GM21423 (cell line): Measurements from ENCODE around the gene TMPRSS6.
A peak's percentile ranks its signal among the peaks of the same experiment; 100 is the strongest.

Source experiments
- ATAC-seq: cut with Tn5 transposase; IDR thresholded peaks from one replicate; pipeline ENCODE4 v1.9.1; 2021; ENCODE audit warnings: mild to moderate bottlenecking, moderate library complexity; ENCODE audit not compliant: unreplicated experiment

Gene TMPRSS6

DNA sequence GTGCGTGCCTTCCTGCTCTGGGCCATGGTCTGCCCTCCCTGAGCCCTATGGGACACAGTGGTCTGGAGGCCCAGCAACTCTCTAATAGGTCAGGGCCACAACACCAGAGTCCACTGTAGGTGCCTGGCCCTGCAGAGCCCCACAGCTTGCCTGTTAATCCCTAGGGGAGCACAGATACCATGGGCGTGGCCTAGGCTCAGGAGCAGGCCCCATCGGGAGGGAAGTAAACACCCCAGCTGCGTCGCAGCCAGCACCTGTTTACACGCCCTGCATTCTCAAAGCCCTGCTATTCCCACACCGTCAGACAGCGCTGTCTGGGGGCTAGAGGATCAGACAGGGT is 55.5 kb downstream of the TMPRSS6 start:
- no peak for ATAC-seq

DNA sequence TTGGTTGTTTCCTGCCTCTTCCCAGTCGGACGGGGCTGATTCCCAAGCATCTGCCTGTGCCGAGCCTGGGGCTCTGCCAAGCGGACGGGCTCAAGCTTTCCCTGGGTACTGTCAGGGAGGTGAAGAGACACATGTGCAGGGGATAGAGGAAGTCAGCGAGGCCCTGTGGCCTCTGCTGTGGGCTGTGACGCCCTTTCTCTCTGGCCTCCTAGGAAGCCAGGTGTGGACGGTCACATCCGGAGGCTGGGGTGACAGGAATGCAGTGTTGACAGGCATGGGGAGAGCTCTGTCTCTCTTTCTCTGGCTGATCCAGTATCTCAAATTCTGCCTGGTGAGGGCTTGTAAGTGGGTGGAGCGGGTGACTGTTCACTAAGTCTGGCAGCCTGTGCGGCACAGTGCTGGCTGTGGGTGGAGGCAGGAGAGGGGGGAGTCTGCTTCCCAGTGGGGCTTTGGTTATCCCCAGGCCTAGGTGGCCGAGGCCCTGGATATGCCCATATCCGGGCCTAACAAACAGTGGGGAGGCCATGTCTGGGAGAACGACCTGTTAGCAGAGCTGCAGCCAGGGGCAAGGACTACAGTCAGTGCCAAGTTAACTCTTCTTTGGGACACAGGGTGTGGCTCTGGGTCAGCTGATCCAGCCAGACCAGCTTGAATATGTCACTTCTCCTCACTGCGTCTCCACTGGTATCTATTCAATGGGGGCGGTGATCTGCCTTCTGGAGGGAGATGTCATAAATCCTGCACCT is 56.0 kb downstream of the TMPRSS6 start:
- no peak for ATAC-seq

DNA sequence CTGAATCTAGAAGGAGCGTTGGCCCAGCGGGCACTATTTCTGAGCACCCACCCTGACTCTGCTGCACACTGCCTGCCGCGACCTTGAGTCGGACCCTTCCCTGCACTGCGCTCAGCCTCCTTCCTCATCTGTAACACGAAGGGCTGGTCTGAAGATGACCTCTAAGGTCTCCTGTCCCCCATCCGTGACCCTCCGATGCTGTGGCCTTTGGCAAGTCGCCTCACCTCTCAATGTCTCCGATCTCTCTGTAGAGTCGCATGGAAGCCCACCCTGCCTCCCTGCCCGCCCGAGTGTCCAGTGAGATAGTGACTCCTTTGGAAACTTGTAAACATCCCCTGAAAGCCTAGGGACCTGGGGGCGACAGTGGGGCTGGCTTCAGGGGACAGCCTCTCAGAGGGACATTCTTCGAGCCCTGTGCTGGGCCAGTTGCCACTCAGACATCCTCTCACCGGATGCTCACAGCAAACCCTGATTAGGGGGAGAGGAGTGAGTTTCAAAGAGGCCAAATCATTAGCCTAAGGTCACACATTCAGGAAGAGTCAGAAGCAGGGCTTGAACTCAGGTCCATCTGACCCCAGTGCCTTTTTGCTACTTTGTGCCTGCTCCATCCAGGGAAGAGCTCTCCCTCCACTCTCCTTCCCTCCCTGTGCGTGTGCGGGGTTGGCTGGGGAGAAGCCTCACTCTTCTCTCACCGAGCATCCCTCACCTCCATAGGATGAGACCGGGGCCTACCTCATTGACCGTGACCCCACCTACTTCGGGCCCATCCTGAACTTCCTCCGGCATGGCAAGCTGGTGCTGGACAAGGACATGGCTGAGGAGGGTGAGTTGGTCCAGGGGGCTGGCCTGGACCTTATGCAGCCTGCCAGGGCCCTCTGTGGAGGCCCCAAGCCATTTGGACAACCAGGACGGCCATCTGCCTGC is 56.9 kb downstream of the TMPRSS6 start:
- no peak for ATAC-seq

DNA sequence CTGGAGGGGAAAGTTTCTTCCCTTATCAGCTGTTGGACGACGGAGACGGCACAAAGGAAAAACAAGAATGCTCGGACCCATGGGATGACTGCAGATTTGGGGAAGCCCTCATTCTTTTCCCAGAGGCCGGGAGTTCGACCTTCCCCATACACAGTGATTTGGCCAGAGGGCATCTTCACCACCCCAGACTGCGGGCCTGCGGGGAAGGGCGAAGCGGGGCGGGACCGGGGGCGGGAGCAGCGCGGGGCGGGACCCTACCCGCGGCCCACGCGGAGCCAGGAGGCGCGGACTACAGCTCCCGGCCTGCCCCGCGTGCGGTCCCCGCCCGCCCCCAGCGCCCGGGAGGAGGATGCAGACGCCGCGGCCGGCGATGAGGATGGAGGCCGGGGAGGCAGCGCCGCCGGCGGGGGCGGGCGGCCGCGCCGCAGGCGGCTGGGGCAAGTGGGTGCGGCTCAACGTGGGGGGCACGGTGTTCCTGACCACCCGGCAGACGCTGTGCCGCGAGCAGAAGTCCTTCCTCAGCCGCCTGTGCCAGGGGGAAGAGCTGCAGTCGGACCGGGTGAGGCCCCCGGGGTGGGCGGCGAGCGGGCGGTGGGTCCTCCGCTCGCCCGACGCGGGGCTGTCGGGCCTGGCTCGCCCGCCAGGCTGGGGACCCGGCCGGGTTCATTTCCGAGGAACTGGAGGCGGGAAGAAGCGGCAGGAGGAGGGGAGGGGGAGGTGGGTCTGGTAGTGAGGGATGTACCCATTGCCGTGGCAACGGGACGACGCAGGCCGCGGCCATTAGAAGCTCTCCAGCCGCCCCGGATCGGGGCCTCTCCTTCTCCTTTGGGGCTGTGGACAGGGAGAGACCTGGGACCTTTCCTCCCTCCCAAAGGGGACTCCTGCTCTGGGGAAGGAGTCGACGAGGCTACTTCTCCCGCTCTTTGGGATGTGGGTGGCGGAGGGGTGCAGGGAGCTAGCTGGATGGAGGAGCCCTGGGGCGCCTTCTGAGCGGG is 57.8 kb downstream of the TMPRSS6 start, which contains the start of gene KCTD17:
TSS of gene KCTD17 (plus strand) at position 352 of the 995 bp plus-strand sequence. CDS start at position 371, 19 bp downstream.
- ATAC-seq, result peak; percentile 77

DNA sequence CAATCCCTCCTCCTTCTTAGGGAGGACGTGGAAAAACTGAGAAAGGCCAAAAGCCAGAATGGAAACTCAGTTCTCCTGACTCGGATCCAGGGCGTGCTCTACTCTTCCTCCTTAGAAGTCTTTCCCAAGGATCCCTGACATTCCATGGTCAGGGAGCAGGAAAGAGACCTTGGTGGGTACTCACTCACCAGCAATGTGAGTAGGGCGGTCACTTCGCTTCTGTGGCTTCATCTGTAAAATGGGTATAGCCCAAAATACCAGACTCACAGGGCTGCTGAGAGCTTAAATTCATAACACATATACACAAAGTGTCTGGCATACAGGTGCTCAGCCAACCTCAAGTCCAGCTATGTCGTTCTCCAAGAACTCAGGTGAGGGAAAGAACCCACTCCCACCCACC is 58.6 kb downstream of the TMPRSS6 start:
- no peak for ATAC-seq

DNA sequence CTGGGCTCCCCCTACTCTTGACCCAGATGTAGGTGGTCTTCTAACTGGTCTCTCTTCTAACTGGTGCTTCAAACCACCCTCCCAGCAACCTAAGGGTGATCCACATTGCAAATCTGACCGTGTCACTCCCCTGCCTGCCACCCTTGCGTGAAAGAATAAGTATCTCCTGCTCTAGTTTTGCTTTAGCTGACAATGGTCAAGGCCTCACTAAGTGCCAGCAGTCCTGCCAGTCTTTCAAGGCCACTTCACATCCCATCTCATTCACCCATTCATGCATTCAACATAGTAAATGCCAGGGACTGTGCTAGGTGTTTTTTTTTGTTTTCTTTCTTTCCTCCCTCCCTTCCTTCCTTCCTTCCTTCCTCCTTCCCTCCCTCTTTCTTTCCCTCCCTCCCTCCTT is 60.3 kb downstream of the TMPRSS6 start:
- no peak for ATAC-seq

DNA sequence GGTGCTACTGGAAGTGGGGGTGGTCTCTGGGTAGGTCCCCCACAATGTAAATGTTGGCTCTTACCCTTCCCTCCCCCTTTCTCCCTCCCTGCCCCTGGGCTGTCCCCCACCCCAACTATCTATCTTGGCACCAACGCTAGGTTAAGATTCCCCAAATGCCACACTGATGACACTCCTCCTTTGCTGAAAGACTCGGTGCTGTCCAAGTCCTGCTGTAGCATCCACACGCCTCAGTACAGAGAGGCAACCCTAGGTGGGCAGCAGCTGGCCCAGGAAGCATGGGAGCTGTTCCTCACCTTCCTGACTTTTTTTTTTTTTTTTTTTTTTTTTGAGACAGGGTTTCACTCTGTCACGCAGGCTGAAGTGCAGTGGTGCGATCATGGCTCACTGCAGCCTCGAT is 61.4 kb downstream of the TMPRSS6 start:
- no peak for ATAC-seq

DNA sequence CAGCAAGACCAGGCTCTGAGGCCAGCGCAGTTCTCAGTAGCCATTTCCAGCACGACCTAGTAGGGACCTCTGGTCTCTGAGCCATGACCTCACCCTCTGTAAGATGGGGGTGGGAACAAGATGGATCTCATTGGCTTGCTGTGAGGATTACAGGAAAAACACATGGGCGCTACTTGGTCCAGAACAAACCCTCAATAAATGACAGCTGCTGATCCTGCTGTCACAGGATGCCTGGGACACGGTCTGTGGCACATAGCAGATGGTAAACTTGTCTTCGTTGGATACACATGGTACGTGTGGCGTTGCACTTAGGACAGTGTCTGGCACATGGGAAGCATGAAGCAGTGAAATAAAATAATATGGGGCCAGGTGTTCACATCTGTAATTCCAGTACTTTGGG is 62.5 kb downstream of the TMPRSS6 start:
- no peak for ATAC-seq

DNA sequence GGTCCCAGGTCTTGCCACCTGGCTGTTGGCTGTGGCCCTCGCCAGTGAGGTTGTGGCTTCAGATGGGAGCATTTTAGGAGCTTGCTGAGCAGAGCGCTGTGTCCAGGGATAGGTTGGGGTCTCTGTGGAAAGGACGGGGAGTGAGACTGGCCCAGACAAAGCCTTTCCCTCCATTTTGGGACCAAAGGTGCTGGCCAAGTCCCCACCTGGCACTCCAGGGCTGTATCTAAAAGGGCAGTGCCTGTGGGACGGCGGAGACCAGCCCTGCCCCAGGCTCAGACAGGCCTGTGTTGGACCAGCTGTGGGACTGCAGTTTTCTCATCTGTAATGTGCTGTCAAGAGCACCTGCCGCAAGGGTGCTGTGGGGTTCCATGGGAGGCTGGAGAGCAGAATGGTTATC is 62.9 kb downstream of the TMPRSS6 start:
- no peak for ATAC-seq

DNA sequence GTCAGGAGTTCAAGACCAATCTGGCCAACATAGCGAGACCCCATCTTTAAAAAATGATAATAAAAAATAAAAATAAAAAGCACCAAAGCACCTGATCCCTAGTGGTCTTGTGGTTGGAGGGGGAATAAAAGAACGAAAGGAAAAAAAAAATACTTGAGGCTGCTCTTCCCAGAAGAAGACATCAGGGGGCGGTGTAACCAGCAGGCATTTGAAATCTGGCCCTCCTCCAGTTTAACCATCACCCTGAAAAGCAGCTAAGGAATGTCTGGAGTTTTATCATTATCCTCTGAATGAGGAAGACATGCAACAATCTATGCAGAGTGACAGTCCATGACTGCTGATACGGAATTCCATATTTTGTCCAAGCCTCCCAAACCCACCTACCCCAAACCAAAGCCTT is 63.6 kb downstream of the TMPRSS6 start:
- ATAC-seq, result no peak

DNA sequence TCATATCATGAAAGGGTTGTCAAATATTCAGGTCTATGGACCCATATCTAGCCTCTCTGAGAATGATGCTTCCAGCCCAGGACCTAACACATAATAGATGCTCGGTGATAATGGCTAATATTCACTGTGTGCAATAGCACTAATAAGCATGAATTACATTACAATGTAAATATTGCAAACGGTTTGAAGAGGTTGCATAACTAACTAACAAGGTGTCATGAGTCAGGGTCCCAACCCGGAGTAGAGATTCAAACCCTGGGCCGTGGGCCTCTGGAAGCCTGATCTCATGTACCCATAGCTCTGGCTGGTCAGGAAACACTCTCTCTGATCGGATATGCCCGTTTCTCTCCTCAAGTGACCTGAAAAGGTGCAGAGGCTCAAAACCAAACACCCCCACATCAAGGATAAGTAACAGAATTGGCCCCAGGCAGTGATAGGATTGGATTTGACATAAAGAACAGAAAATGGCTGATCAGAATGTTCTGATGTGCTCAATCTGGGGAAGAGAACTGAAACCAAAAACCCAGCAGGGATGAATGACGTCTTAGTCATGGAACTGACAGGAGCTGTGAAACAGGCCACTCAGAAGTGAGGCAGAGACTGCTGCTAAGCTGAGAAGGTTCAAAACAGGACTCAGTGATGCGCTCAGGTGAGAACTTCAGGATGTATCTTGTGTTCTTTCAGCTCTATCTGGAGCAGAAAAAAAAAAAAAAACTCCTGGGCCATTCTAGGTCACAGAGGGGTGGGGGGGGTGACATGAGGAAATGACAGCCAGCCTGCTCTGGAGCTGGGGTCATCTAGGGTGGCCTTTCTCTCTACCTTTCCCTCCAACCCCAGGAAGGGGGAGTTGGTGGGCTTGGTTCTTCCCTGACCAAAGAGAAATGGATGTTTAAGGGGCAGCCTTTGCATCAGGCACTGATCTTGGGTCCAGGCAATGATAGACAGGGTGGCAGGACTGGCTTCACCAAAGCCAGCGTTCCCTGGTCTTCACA is 64.6 kb downstream of the TMPRSS6 start:
- no peak for ATAC-seq

DNA sequence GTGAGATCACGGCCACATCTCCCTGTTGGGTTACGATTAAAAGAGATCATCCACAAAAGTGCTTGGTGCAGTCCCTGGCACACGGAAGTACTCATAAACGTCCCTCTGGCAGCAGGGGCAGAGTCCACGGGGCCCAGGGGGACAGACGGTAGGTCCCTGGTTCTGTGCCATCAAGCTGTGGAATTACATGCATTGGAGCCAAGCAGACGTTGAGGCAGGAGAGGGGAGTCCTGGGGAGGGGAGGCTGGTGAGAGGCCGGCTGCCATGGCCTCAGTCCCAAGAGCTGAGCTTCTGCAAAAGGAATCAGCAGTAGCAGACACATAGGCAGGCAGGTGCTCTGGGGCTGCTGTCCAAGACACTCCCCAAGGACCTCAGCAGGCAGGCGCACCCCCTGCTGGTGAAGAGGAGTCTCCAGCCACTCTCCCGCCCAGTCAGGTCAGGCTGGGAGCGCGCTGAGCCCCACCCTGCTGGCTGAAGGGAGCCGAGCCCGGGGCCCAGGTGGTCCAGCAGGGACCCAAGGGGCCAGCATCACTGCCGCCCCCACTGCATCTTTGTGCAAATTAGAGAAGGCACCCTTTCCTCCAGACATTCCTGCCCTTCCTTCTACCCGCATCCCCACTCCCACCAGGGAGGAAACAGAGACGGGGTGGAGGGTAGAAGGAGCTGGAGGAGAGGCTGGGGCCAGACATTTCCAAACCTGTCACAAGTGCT is 65.5 kb downstream of the TMPRSS6 start:
- ATAC-seq, result peak; percentile 51

DNA sequence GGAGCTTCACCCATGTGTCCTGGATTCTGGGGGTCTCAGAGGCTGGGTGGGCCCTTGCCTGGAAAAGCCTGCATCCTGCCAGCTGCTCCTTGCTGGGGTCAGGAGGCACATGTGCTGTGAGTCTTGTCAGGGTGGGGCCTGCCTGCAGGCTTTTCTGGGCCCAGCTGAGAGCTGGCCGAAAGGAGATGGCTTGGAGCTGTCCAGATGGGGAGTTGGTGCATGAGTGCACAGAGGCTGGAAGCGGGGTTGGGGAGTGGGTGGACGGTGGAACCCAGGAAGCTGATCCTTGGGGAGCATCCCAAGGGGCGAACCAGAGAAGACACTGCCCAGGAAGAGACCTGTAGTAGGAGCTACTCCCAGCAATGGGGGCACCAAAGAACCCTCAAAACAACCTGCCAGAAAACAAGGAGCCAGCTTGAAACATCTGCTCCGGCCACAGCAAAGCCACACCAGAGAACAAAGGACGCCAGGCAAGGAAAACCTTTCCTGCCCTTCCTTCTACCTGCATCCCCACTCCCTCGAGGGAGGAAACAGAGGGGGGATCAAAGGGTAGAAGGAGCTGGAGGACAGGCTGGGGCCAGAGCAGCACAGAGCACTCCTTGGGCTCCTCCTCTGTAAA is 66.2 kb downstream of the TMPRSS6 start:
- ATAC-seq, result no peak

DNA sequence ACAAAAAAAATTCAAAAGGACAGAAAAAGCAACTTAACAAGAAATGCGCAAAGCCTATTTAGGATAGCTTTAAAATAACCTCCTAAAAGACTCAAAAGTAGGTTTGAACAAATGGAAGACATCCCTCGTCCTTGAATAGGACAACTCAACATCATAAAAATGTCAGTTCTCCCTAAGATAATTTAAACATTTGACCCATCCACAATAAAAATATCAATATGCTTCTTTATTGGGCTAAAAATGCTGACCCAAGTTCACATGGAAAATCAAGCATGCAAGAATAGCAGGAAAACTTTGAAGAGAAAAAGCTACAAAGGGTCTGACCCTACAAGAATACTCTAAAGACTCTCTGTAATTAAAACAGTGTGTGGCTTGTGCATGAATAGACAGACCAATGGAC is 70.0 kb downstream of the TMPRSS6 start:
- ATAC-seq, result no peak

DNA sequence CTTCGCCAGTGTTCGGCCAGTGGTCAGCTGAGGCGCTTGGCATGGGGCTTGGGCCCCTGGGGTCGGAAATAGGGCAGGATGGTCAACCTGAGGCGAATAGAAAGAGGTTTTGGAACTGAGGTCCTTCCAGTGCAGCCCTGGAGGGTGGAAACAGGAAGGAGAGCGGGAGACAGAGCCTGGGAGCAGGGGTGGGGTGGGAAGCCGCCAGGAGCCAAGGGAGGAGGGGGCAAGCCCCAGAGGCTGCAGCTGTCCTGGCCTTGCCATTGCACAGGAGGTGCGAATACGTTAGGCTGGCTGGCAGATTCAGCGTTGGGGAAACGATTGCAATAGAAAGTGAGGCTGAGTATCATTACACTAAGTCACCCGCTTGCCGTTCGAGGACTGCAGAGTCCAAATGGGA is 71.8 kb downstream of the TMPRSS6 start:
- ATAC-seq, result no peak

DNA sequence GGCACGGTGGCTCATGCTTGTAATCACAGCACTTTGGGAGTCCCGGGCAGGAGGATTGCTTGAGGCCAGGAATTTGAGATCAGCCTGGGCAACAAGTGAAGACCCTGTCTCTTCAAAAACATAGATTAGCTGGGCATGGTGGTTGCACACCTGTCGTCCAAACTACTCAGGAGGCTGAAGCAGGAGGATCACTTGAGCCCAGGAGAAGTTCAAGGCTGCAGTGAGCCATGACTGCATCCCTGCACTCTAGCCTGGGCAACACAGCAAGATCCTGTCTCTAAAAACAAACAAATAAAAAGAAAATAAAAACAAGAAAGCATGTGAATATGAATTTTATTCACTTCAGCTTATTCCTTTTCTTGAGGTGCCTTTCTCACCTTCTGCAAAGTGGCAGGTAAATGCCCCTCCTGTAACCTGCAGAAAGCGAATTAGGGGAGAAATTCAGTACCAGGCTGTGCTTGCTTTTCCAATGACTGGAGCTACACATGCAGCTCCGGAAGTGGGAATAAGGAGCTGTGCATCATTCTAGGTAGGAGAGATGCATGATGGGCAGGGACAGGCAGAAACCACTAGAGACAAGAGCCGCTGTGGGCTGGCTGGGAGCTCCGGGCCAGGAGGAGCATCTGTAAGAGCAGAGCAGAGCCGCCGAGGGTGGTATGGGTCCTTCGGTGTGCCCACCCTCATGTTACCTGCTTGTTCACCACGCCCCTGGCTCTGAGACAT is 72.7 kb downstream of the TMPRSS6 start:
- no peak for ATAC-seq

DNA sequence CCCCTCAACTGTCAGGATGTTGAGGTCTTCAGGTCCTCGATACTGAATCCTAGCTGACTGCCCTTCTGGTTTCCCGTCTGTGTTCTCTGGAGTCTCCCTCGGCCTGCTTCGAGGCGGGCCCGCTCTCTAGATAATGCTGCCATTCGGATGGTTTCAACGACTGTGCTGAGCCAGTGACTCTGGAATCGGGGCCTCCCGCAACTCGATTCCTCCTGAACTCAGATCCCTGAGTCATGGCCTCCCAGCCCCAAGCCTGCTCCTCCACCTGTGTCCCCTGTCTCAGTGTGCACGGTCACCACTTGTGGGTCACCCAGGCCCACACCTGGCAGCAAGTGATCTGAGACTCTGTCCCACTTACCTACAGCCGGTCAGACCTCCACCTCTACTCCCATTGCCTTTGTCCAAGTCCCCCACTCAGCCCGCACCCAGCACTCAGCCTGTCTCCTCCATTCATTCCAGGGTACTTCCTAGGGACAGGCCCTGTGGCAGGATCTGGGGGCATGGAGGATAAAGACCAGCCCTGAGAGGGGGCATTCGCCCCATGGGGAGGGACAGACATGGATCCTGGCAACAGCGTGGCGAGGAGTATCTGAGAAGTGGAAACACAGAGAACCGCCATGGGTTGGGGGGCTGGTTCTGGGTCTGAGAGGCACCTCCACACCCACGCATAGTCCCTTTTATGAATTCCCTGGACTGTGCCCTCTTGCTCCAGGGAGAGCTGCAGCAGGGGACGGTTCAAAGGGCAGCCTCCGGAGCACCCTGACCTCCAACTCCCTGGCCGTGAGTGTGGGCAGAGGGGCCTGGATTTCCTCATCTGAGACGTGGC is 75.7 kb downstream of the TMPRSS6 start:
- ATAC-seq, result no peak
